ENCODE measurements around the gene RHBDL2. TPM values are rescaled to one million over a fixed set of nuclear protein-coding genes. Genes with fewer than 3 reads are reported as not detected.
A peak's percentile ranks its signal among the peaks of the same experiment; 100 is the strongest.

RHBDL2 gene
- total and polyA plus RNA-seq, 2 of the 13 experiments (the other 11 are each of a cell fraction or from before 2014, with no cell fraction given), result 3.3 to 5.4 TPM

GRCh38 chr1:38859561-38860453, 81.8 kb downstream of the RHBDL2 start, which contains the start of gene RRAGC (continued):
- TF ChIP-seq KLF6 (CRISPR knock-in tag; IDR thresholded peaks at IDR 0.05) (peak; percentile 77; the same call in 1 of the 2 replicates), NCOR1 (IDR thresholded peaks at IDR 0.05; ENCODE audit: borderline replicate concordance, low read length) (peak; percentile 37; the same call in 1 of the 2 replicates), KLF16 (CRISPR knock-in tag; IDR thresholded peaks at IDR 0.05) (0 out of 4 replicates have a peak, but pooled peaks of 1 of the 2 experiments have one; percentile 59), GATAD1 (CRISPR knock-in tag; IDR thresholded peaks at IDR 0.05) (peak; percentile 84), TBX2 (CRISPR knock-in tag; IDR thresholded peaks at IDR 0.05; ENCODE audit: borderline replicate concordance) (peak; percentile 38; the same call in 1 of the 2 replicates), TCF7L2 (IDR thresholded peaks at IDR 0.05; ENCODE audit: low read depth, low read length) (no peak), ZNF709 (CRISPR knock-in tag; IDR thresholded peaks at IDR 0.05) (0 out of 2 replicates have a peak, but pooled peaks have one; percentile 55), PITX1 (CRISPR knock-in tag; IDR thresholded peaks at IDR 0.05) (no peak), BCL3 (CRISPR knock-in tag; IDR thresholded peaks at IDR 0.05) (peak; percentile 63; the same call in 1 of the 2 replicates), HMG20B (CRISPR knock-in tag; conservative IDR thresholded peaks at IDR 0.05) (no peak)
- TF ChIP-seq, protein P1, sequence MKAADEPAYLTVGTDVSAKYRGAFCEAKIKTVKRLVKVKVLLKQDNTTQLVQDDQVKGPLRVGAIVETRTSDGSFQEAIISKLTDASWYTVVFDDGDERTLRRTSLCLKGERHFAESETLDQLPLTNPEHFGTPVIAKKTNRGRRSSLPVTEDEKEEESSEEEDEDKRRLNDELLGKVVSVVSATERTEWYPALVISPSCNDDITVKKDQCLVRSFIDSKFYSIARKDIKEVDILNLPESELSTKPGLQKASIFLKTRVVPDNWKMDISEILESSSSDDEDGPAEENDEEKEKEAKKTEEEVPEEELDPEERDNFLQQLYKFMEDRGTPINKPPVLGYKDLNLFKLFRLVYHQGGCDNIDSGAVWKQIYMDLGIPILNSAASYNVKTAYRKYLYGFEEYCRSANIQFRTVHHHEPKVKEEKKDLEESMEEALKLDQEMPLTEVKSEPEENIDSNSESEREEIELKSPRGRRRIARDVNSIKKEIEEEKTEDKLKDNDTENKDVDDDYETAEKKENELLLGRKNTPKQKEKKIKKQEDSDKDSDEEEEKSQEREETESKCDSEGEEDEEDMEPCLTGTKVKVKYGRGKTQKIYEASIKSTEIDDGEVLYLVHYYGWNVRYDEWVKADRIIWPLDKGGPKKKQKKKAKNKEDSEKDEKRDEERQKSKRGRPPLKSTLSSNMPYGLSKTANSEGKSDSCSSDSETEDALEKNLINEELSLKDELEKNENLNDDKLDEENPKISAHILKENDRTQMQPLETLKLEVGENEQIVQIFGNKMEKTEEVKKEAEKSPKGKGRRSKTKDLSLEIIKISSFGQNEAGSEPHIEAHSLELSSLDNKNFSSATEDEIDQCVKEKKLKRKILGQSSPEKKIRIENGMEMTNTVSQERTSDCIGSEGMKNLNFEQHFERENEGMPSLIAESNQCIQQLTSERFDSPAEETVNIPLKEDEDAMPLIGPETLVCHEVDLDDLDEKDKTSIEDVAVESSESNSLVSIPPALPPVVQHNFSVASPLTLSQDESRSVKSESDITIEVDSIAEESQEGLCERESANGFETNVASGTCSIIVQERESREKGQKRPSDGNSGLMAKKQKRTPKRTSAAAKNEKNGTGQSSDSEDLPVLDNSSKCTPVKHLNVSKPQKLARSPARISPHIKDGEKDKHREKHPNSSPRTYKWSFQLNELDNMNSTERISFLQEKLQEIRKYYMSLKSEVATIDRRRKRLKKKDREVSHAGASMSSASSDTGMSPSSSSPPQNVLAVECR (CRISPR knock-in tag; IDR thresholded peaks at IDR 0.05; ENCODE audit: borderline replicate concordance), result peak; percentile 85; the same call in 1 of the 2 replicates
- TF ChIP-seq, protein P2, sequence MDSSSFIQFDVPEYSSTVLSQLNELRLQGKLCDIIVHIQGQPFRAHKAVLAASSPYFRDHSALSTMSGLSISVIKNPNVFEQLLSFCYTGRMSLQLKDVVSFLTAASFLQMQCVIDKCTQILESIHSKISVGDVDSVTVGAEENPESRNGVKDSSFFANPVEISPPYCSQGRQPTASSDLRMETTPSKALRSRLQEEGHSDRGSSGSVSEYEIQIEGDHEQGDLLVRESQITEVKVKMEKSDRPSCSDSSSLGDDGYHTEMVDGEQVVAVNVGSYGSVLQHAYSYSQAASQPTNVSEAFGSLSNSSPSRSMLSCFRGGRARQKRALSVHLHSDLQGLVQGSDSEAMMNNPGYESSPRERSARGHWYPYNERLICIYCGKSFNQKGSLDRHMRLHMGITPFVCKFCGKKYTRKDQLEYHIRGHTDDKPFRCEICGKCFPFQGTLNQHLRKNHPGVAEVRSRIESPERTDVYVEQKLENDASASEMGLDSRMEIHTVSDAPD (CRISPR knock-in tag; IDR thresholded peaks at IDR 0.05), result peak; percentile 68; the same call in 1 of the 2 replicates
- TF ChIP-seq, protein P3, sequence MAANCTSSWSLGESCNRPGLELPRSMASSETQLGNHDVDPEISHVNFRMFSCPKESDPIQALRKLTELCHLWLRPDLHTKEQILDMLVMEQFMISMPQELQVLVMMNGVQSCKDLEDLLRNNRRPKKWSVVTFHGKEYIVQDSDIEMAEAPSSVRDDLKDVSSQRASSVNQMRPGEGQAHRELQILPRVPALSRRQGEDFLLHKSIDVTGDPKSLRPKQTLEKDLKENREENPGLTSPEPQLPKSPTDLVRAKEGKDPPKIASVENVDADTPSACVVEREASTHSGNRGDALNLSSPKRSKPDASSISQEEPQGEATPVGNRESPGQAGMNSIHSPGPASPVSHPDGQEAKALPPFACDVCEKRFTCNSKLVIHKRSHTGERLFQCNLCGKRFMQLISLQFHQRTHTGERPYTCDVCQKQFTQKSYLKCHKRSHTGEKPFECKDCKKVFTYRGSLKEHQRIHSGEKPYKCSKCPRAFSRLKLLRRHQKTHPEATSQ (CRISPR knock-in tag; IDR thresholded peaks at IDR 0.05; ENCODE audit: borderline replicate concordance), result 0 out of 2 replicates have a peak, but pooled peaks have one; percentile 64
- TF ChIP-seq, protein P4, sequence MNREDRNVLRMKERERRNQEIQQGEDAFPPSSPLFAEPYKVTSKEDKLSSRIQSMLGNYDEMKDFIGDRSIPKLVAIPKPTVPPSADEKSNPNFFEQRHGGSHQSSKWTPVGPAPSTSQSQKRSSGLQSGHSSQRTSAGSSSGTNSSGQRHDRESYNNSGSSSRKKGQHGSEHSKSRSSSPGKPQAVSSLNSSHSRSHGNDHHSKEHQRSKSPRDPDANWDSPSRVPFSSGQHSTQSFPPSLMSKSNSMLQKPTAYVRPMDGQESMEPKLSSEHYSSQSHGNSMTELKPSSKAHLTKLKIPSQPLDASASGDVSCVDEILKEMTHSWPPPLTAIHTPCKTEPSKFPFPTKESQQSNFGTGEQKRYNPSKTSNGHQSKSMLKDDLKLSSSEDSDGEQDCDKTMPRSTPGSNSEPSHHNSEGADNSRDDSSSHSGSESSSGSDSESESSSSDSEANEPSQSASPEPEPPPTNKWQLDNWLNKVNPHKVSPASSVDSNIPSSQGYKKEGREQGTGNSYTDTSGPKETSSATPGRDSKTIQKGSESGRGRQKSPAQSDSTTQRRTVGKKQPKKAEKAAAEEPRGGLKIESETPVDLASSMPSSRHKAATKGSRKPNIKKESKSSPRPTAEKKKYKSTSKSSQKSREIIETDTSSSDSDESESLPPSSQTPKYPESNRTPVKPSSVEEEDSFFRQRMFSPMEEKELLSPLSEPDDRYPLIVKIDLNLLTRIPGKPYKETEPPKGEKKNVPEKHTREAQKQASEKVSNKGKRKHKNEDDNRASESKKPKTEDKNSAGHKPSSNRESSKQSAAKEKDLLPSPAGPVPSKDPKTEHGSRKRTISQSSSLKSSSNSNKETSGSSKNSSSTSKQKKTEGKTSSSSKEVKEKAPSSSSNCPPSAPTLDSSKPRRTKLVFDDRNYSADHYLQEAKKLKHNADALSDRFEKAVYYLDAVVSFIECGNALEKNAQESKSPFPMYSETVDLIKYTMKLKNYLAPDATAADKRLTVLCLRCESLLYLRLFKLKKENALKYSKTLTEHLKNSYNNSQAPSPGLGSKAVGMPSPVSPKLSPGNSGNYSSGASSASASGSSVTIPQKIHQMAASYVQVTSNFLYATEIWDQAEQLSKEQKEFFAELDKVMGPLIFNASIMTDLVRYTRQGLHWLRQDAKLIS (CRISPR knock-in tag; IDR thresholded peaks at IDR 0.05), result 0 out of 2 replicates have a peak, but pooled peaks have one; percentile 56
